Lower leg skin (tissue), 4 donors: ENCODE measurements around the gene PLA1A. TPM values are rescaled to one million over a fixed set of nuclear protein-coding genes. Genes with fewer than 3 reads are reported as not detected.
"Not testable (repeated sequence)": the region's sequence is repeated elsewhere in the genome, so short reads cannot be mapped to it uniquely, and the experiment has no call there.

Experiments
- DNase-seq, 2 donors: peaks; one replicate each; pipeline ENCODE4 v3.0.0-alpha.2; 2019; ENCODE audit warnings: low spot score in 2 of 2
- H3K4me3 ChIP-seq: fragments of 200-600 bp; sonication (generic); 2 replicates; pipeline ENCODE4 v1.5.1; 2017; ENCODE audit warnings: mild to moderate bottlenecking, low read depth; ENCODE audit not compliant: poor library complexity, severe bottlenecking
- POLR2A ChIP-seq, 2 donors: fragments of 450-650 bp; IDR thresholded peaks; one replicate each; pipeline ENCODE4 v1.6.1; 2016 to 2017; ENCODE audit warnings: antibody characterized with exemption in 2 of 2, mild to moderate bottlenecking in 1 of 2, moderate library complexity in 1 of 2
- WGBS, 2 donors: methylation state at CpG; one replicate each; pipeline ENCODE4 v1.1.5; 2018; 5-methylcytosine and 5-hydroxymethylcytosine counted together
- intact Hi-C: fragments of 100-400 bp; cut with DNase I; formaldehyde crosslinking; loops from one replicate; pipeline ENCODE4 v1.15.0; 2023; ENCODE audit warnings: low total_unique reads
- total RNA-seq, 4 donors: library from RNA; depleted of rRNA; stranded (reverse); fragments of >200 nt; gene quantifications; one replicate each; pipeline ENCODE4 v1.1.0, GENCODE V29; 2016
- TF ChIP-seq, protein P1 (sequence below), 3 donors: fragments of 450-650 bp; IDR thresholded peaks; one replicate each; pipeline ENCODE4 v1.5.1; 2016; ENCODE audit warnings: antibody characterized with exemption in 3 of 3, mild to moderate bottlenecking in 3 of 3, moderate library complexity in 2 of 3

PLA1A gene
- total RNA-seq, result 1 to 10 TPM in 1 of 4 donors, under 1 TPM in 3; 0.34 to 2.6 (median 0.82) TPM

DNA sequence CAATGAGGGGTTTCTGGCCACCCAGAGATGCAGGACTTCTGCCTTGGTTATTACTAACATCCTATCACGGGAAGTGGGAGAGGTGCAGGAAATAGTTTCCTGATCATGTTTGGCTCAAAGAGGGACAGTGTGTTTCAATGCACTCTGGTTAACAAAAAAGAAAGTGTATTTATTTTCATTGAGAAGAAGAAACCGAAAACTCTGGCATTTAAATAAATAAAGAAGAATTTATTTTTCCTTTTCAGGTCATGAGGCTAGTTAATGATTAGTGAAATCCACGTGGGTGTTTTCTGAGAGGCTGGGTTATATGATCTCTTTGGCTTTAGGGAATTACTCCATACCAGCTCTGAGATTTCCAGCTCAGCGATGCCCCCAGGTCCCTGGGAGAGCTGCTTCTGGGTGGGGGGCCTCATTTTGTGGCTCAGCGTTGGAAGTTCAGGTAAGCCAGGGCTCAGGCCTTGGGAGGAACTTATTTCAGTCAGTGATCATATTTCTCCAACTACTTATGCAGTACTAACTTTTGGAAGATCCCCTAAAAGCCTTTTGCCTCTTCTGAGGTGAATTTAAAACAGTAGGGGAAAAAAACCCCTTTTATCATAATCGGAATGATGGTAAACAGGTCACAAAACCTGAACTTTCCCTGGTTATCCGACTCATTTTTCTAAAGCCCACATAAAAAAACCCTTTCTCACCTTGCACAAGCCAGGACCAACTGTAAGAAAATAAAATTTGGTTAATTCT lies at the start of gene PLA1A:
TSS of gene PLA1A (plus strand) at position 338 of the 741 bp plus-strand sequence. CDS start at position 367, 29 bp downstream.
- no peak for DNase-seq
- intact Hi-C loops, result no loop called here

GRCh38 chr3:119548341-119548740 lies 49.3 kb upstream of the PLA1A start:
- no peak overlapping the region for H3K4me3 ChIP-seq
- WGBS, 2 donors, result 29 to 57% methylated on average over 3 of the region's 3 CpGs

More for the DNA sequence above, at the start of gene PLA1A:
- 63 to 67% methylated on average over 7 of the region's 7 CpGs for WGBS, 2 donors
- no peak within 1 kb of the TSS for H3K4me3 ChIP-seq
- TF ChIP-seq, protein P1, sequence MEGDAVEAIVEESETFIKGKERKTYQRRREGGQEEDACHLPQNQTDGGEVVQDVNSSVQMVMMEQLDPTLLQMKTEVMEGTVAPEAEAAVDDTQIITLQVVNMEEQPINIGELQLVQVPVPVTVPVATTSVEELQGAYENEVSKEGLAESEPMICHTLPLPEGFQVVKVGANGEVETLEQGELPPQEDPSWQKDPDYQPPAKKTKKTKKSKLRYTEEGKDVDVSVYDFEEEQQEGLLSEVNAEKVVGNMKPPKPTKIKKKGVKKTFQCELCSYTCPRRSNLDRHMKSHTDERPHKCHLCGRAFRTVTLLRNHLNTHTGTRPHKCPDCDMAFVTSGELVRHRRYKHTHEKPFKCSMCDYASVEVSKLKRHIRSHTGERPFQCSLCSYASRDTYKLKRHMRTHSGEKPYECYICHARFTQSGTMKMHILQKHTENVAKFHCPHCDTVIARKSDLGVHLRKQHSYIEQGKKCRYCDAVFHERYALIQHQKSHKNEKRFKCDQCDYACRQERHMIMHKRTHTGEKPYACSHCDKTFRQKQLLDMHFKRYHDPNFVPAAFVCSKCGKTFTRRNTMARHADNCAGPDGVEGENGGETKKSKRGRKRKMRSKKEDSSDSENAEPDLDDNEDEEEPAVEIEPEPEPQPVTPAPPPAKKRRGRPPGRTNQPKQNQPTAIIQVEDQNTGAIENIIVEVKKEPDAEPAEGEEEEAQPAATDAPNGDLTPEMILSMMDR (IDR thresholded peaks at IDR 0.05), result no peak
- no peak for TF ChIP-seq POLR2A (IDR thresholded peaks at IDR 0.05)

GRCh38 chr3:119550192-119550910 lies 47.3 kb upstream of the PLA1A start:
- DNase-seq, result no peak
- intact Hi-C loops, result no loop called here
- TF ChIP-seq, protein P1 (IDR thresholded peaks at IDR 0.05), result no peak
- TF ChIP-seq POLR2A (IDR thresholded peaks at IDR 0.05), result no peak
- WGBS, 2 donors, result 94 to 95% methylated on average over 9 of the region's 9 CpGs
- no peak overlapping the region for H3K4me3 ChIP-seq

More at GRCh38 chr3:119548341-119548740, 49.3 kb upstream of the PLA1A start:
- no peak for DNase-seq
- TF ChIP-seq, protein P1 (IDR thresholded peaks at IDR 0.05), result no peak
- no peak for TF ChIP-seq POLR2A (IDR thresholded peaks at IDR 0.05)
- intact Hi-C loops, result no loop called here

GRCh38 chr3:119551598-119551997 lies 46.1 kb upstream of the PLA1A start:
- intact Hi-C loops, result no loop called here
- 89 to 94% methylated on average over 5 of the region's 5 CpGs for WGBS, 2 donors
- H3K4me3 ChIP-seq, result no peak overlapping the region

DNA sequence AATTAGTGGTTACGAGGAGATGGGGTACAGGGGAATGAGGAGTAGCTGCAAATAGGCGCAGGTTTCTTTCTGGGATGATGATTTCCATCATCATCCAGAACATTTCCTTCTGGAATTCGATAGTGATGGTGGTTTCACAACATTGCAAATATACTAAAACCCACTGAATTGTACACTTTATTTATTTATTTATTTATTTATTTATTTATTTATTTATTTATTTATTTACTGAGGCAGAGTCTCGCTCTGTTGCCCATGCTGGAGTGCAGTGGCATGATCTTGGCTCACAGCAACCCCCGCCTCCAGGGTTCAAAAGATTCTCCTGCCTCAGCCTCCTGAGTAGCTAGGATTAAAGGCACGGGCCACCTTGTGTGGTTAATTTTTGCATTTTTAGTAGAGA lies 44.8 kb upstream of the PLA1A start:
- WGBS, 2 donors, result 92% methylated on average over 6 of the region's 6 CpGs
- intact Hi-C loops, H3K4me3 ChIP-seq: not testable (repeated sequence)

More at GRCh38 chr3:119551598-119551997, 46.1 kb upstream of the PLA1A start:
- DNase-seq, result no peak
- no peak for TF ChIP-seq POLR2A (IDR thresholded peaks at IDR 0.05)
- TF ChIP-seq, protein P1 (IDR thresholded peaks at IDR 0.05), result no peak

GRCh38 chr3:119553823-119554415 lies 43.8 kb upstream of the PLA1A start:
- DNase-seq, result no peak
- H3K4me3 ChIP-seq, result no peak overlapping the region
- TF ChIP-seq POLR2A (IDR thresholded peaks at IDR 0.05), result no peak
- TF ChIP-seq, protein P1 (IDR thresholded peaks at IDR 0.05), result no peak
- WGBS, 2 donors, result 63 to 71% methylated on average over 5 of the region's 5 CpGs
- intact Hi-C loops, result no loop called here

More for the DNA sequence above, 44.8 kb upstream of the PLA1A start:
- DNase-seq, result not testable (repeated sequence)
